Daoy (cell line): Measurements from ENCODE around the gene MAP3K14. TPM values are rescaled to one million over a fixed set of nuclear protein-coding genes. Genes with fewer than 3 reads are reported as not detected.

ENCODE experiments used
- DNase-seq: peaks from one replicate; pipeline ENCODE4 v3.0.0-alpha.2; 2015; ENCODE audit warnings: low read depth
- total RNA-seq: library from RNA; depleted of rRNA; stranded (reverse); fragments of >200 nt; shearing (Covaris generic); gene quantifications from 2 replicates; pipeline ENCODE4 v1.2.3, GENCODE V29; 2014; rRNA removed

Gene MAP3K14
- total RNA-seq, 1 experiment from 2014 or later, result 11.3 TPM

GRCh38 chr17:45223539-45224528 lies 93.0 kb downstream of the MAP3K14 start:
- DNase-seq, result no peak

GRCh38 chr17:45222996-45223538 lies 93.8 kb downstream of the MAP3K14 start:
- no peak for DNase-seq

- no peak for DNase-seq
These were observed 94.4 kb downstream of the MAP3K14 start for GRCh38 chr17:45222289-45222995.

- DNase-seq, result no peak
These were observed 94.9 kb downstream of the MAP3K14 start for GRCh38 chr17:45222014-45222288.

- no peak for DNase-seq
These were observed 95.5 kb downstream of the MAP3K14 start, which contains the start of gene FMNL1 for GRCh38 chr17:45221081-45222013. FMNL1 (plus strand) TSS chr17:45221885; CDS start chr17:45222125, 240 bp downstream.

- no peak for DNase-seq
These were observed 96.7 kb downstream of the MAP3K14 start for GRCh38 chr17:45220079-45220478.

- DNase-seq, result peak; percentile 84
These were observed 97.7 kb downstream of the MAP3K14 start for GRCh38 chr17:45218895-45219661.

Other genes with a start within 250 kb of the MAP3K14 start
- gene PLCD3, start 184.5 kb downstream of the MAP3K14 start, total RNA-seq, result 5.3 and 8.7 TPM in 2 replicates
- 0.57 TPM in 1 of 2 replicates, not detected in the other for gene ACBD4, start 181.3 kb downstream of the MAP3K14 start, total RNA-seq
- gene HEXIM1, start 168.5 kb downstream of the MAP3K14 start, total RNA-seq, result 4.4 and 7.2 TPM in 2 replicates
- 1.7 and 3.4 TPM in 2 replicates for gene HEXIM2, start 155.1 kb downstream of the MAP3K14 start, total RNA-seq
- 6.3 and 9.2 TPM in 2 replicates for gene FMNL1, start 95.1 kb downstream of the MAP3K14 start, total RNA-seq
- not detected in 2 replicates for gene SPATA32, start 54.9 kb downstream of the MAP3K14 start, total RNA-seq
- gene ARHGAP27, start 115.8 kb upstream of the MAP3K14 start, total RNA-seq, result 2.8 and 3.3 TPM in 2 replicates
- gene PLEKHM1, start 173.7 kb upstream of the MAP3K14 start, total RNA-seq, result 7.7 and 10.0 TPM in 2 replicates